ENCODE data around the gene HSPA2.

- peak; percentile 96 for TF ChIP-seq POLR2AphosphoS5 (IDR thresholded peaks at IDR 0.05)
- TF ChIP-seq, protein P1, sequence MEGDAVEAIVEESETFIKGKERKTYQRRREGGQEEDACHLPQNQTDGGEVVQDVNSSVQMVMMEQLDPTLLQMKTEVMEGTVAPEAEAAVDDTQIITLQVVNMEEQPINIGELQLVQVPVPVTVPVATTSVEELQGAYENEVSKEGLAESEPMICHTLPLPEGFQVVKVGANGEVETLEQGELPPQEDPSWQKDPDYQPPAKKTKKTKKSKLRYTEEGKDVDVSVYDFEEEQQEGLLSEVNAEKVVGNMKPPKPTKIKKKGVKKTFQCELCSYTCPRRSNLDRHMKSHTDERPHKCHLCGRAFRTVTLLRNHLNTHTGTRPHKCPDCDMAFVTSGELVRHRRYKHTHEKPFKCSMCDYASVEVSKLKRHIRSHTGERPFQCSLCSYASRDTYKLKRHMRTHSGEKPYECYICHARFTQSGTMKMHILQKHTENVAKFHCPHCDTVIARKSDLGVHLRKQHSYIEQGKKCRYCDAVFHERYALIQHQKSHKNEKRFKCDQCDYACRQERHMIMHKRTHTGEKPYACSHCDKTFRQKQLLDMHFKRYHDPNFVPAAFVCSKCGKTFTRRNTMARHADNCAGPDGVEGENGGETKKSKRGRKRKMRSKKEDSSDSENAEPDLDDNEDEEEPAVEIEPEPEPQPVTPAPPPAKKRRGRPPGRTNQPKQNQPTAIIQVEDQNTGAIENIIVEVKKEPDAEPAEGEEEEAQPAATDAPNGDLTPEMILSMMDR (IDR thresholded peaks at IDR 0.05), result peak; percentile 75 to 98 (median 88)
Measured at GRCh38 chr14:64540208-64541202, at the start of gene HSPA2.

All from prostate gland (tissue), 2 donors.